K562 (cell line): ENCODE data around the gene TRMT2A. TPM values are rescaled to one million over a fixed set of nuclear protein-coding genes. Genes with fewer than 3 reads are reported as not detected.

ENCODE experiments used
- ATAC-seq: fragments of 200-7000 bp; cut with Tn5 transposase; 3 replicates; pipeline ENCODE4 v1.9.1; 2020; ENCODE audit warnings: moderate library complexity
- BruUV-seq: library from RNA; stranded (reverse); fragments of 400-500 nt; replicated peaks from 2 replicates; lab custom pipeline; 2021; lab: Mats Ljungman, UMichigan
- CTCF ChIA-PET: fragments of 300-600 bp; formaldehyde crosslinking; extraction: SDS; loops from one replicate; lab custom pipeline; 2021; ENCODE audit warnings: low intra/inter-chr PET ratio; lab: Yijun Ruan, JAX
- POLR2A ChIA-PET: fragments of 300-600, 350-650 bp; sonication (Branson Sonifier 250); formaldehyde crosslinking; extraction: SDS; loops from one replicate; lab custom pipeline; 2021; ENCODE audit warnings: antibody characterized with exemption, inconsistent platforms; lab: Yijun Ruan, JAX
- DNase-seq, 4 experiments: peaks; one replicate each; pipeline versions ENCODE4 v3.0.0 to v3.0.0-alpha.2; 2011 to 2018; ENCODE audit warnings: low spot score in 3 of 4, mixed read lengths in 3 of 4; ENCODE audit errors: extremely low read depth in 1 of 4
- FAIRE-seq: peaks from 2 replicates; lab custom pipeline; 2011; peaks lifted over from hg19 to GRCh38; lab: Jason Lieb, UNC
- H2AFZ ChIP-seq: 2 replicates; pipeline ENCODE4 v1.6.0; 2011; ENCODE audit warnings: low read depth, low read length, control low read depth, inconsistent platforms
- H3K27ac ChIP-seq: fragments of 200-600 bp; 3 replicates; pipeline ENCODE4 v1.8.0; 2011; ENCODE audit warnings: low read depth, mild to moderate bottlenecking, control low read depth, inconsistent platforms, low read length, moderate library complexity, mixed read lengths; ENCODE audit errors: extremely low read depth
- H3K27me3 ChIP-seq, 2 experiments: fragments of 300-600 bp in 1 of 2; 2 replicates in 1 of 2; 3 replicates in 1 of 2; pipeline versions ENCODE4 v1.6.0 to v1.8.0; 2011; ENCODE audit warnings: inconsistent platforms in 2 of 2, low read length in 2 of 2, mild to moderate bottlenecking in 1 of 2, mixed read lengths in 1 of 2, moderate library complexity in 1 of 2; ENCODE audit not compliant: control insufficient read depth in 2 of 2, insufficient read depth in 2 of 2
- H3K36me3 ChIP-seq: fragments of 300-600 bp; 3 replicates; pipeline ENCODE4 v1.8.0; 2011; ENCODE audit warnings: mild to moderate bottlenecking, low read length, inconsistent platforms; ENCODE audit not compliant: control insufficient read depth, insufficient read depth
- H3K4me1 ChIP-seq, 2 experiments: fragments of 200-600 bp in 1 of 2; replicated peaks in 1 of 2; 2 replicates in 1 of 2; 3 replicates in 1 of 2; pipeline versions ENCODE4 v1.5.1 to v1.8.0; 2011; ENCODE audit warnings: inconsistent platforms in 2 of 2, low read length in 2 of 2, mild to moderate bottlenecking in 1 of 2, mixed read lengths in 1 of 2, moderate library complexity in 1 of 2; ENCODE audit not compliant: control insufficient read depth in 2 of 2, insufficient read depth in 2 of 2
- H3K4me2 ChIP-seq: 2 replicates; pipeline ENCODE4 v1.6.1; 2011; ENCODE audit warnings: low read length, control low read depth, inconsistent platforms, mixed read lengths; ENCODE audit not compliant: insufficient read depth
- H3K4me3 ChIP-seq: fragments of 200-600 bp; sonication (generic), shearing (Covaris generic); 2 replicates; pipeline ENCODE4 v1.5.1; 2016; ENCODE audit warnings: control low read depth, inconsistent platforms
- H3K79me2 ChIP-seq: fragments of 200-600 bp; 3 replicates; pipeline ENCODE4 v1.8.0; 2011; ENCODE audit warnings: low read length, inconsistent platforms; ENCODE audit not compliant: control insufficient read depth, insufficient read depth
- H3K9ac ChIP-seq, 2 experiments: 2 replicates each; pipeline versions ENCODE4 v1.6.0 to v1.6.1; 2011; ENCODE audit warnings: low read depth in 2 of 2, low read length in 2 of 2, control low read depth in 1 of 2, inconsistent platforms in 1 of 2, mild to moderate bottlenecking in 1 of 2, mixed read lengths in 1 of 2; ENCODE audit not compliant: insufficient read depth in 1 of 2
- H3K9me1 ChIP-seq: one replicate; pipeline ENCODE4 v1.6.0; 2011; ENCODE audit warnings: inconsistent platforms, mild to moderate bottlenecking, low read length, moderate library complexity; ENCODE audit not compliant: control insufficient read depth, insufficient read depth
- H3K9me3 ChIP-seq: replicated peaks from 2 replicates; pipeline ENCODE4 v1.5.1; 2011; ENCODE audit warnings: low read depth, low read length, inconsistent platforms; ENCODE audit not compliant: control insufficient read depth, insufficient read depth
- H4K20me1 ChIP-seq: replicated peaks from 2 replicates; pipeline ENCODE4 v1.6.1; 2011; ENCODE audit warnings: low read length, inconsistent platforms, mixed read lengths; ENCODE audit not compliant: control insufficient read depth, insufficient read depth
- CXXC5 ChIP-seq: fragments of 250-450 bp; sonication (Bioruptor Pico); IDR thresholded peaks from 2 replicates; pipeline ENCODE4 v1.8.0; 2022; ENCODE audit warnings: inconsistent platforms, mild to moderate bottlenecking, moderate library complexity
- E2F3 ChIP-seq: fragments of 250-450 bp; sonication (Bioruptor Pico); IDR thresholded peaks from 2 replicates; pipeline ENCODE4 v1.4.0; 2020; ENCODE audit warnings: mild to moderate bottlenecking
- HDAC1 ChIP-seq, 2 experiments: fragments of 450-650 bp; IDR thresholded peaks; 2 replicates each; pipeline ENCODE4 v1.6.1; 2016 to 2017; ENCODE audit warnings: inconsistent platforms in 1 of 2, mild to moderate bottlenecking in 1 of 2, moderate library complexity in 1 of 2
- RB1 ChIP-seq: fragments of 450-650 bp; IDR thresholded peaks from 2 replicates; pipeline ENCODE4 v1.6.1; 2017; ENCODE audit warnings: low read depth, mild to moderate bottlenecking
- RBFOX2 ChIP-seq: fragments of 200-400 bp; formaldehyde crosslinking; IDR thresholded peaks from 2 replicates; pipeline ENCODE4 v1.6.1; 2017; ENCODE audit warnings: low read depth, mild to moderate bottlenecking, low read length, moderate library complexity
- RBM25 ChIP-seq: fragments of 200-400 bp; formaldehyde crosslinking; IDR thresholded peaks from 2 replicates; pipeline ENCODE4 v1.6.1; 2018; ENCODE audit warnings: low read length, low read depth, moderate library complexity; ENCODE audit not compliant: severe bottlenecking
- SUPT5H ChIP-seq: fragments of 450-650 bp; IDR thresholded peaks from 2 replicates; pipeline ENCODE4 v1.6.1; 2016
- TCF7 ChIP-seq: sonication (generic); IDR thresholded peaks from 2 replicates; pipeline ENCODE4 v1.6.1; 2016; ENCODE audit warnings: antibody characterized with exemption, borderline replicate concordance
- TEAD4 ChIP-seq, 2 experiments: sonication (generic) in 1 of 2; formaldehyde crosslinking in 1 of 2; IDR thresholded peaks; 2 replicates each; pipeline versions ENCODE4 v1.6.1 to v1.8.0; 2012 to 2022; ENCODE audit warnings: borderline replicate concordance in 1 of 2, inconsistent platforms in 1 of 2, low read length in 1 of 2, mild to moderate bottlenecking in 1 of 2, missing genetic modification reagents in 1 of 2
- WHSC1 ChIP-seq: IDR thresholded peaks from one replicate; pipeline ENCODE4 v1.6.1; 2012; ENCODE audit warnings: low read length, control low read depth, inconsistent platforms
- ZNF133 ChIP-seq: fragments of 250-450 bp; sonication (Bioruptor Pico); IDR thresholded peaks from 2 replicates; pipeline ENCODE4 v1.4.0; 2020; ENCODE audit warnings: mild to moderate bottlenecking
- ZNF668 ChIP-seq: fragments of 250-450 bp; sonication (Bioruptor Pico); IDR thresholded peaks from 2 replicates; pipeline ENCODE4 v1.8.0; 2022; ENCODE audit warnings: mild to moderate bottlenecking, inconsistent platforms
- ZNF766 ChIP-seq: fragments of 200-800 bp; sonication (Bioruptor generic); conservative IDR thresholded peaks from 2 replicates; pipeline ENCODE4 v1.6.1; 2016; ENCODE audit warnings: missing genetic modification characterization, missing compliant biosample characterization
- ZNF830 ChIP-seq: fragments of 250-450 bp; sonication (Bioruptor Pico); IDR thresholded peaks from 2 replicates; pipeline ENCODE4 v1.5.0; 2021; ENCODE audit warnings: mild to moderate bottlenecking
- WGBS: fragments of 100-300 bp; shearing (Covaris generic); methylation state at CpG from one replicate; pipeline ENCODE4 v1.1.6; 2016; ENCODE audit warnings: low coverage, mixed read lengths; ENCODE audit not compliant: insufficient coverage; ENCODE audit errors: missing lambda C conversion rate; 5-methylcytosine and 5-hydroxymethylcytosine counted together
- in situ Hi-C: fragments of 300-500 bp; cut with MboI; formaldehyde crosslinking; loops from 4 replicates; pipeline ENCODE4 v1.15.0; 2018; ENCODE audit warnings: inconsistent platforms, mixed read lengths
- intact Hi-C: fragments of 100-400 bp; cut with micrococcal nuclease; formaldehyde crosslinking; loops from 2 replicates; pipeline ENCODE4 v1.14.2; 2022
- polyA plus RNA-seq, 8 experiments: library from polyadenylated mRNA; depleted of rRNA in 4 of 8; stranded (reverse) in 5 of 8; unstranded in 3 of 8; fragments of >200 nt; fragmentation: Nextera tagmentation in 2 of 8; fragmentation: Illumina TruSeq in 1 of 8; extraction: Ambion mirVana in 2 of 8; extraction: Trizol in 1 of 8; gene quantifications; 2 replicates each; pipeline versions ENCODE4 v1.2.1 to v1.2.3, GENCODE V29; 2011 to 2014; ENCODE audit warnings: inconsistent platforms in 1 of 8, missing spikeins in 1 of 8
- total RNA-seq, 7 experiments: library from RNA; depleted of rRNA in 6 of 7; stranded (reverse); fragments of >200 nt in 6 of 7; fragmentation: Illumina TruSeq in 2 of 7; extraction: Trizol in 2 of 7; gene quantifications; 2 replicates each; pipeline versions ENCODE4 v1.2.1 to v1.2.3, GENCODE V29; 2011 to 2021; ENCODE audit warnings: low replicate concordance in 1 of 7
- TF ChIP-seq, protein P1 (sequence below): sonication (generic); formaldehyde crosslinking; IDR thresholded peaks from 2 replicates; pipeline ENCODE4 v1.9.0; 2022; ENCODE audit warnings: mild to moderate bottlenecking, missing genetic modification reagents
- TF ChIP-seq, protein P2 (sequence below): fragments of 450-650 bp; IDR thresholded peaks from 2 replicates; pipeline ENCODE4 v1.7.0; 2016; ENCODE audit warnings: borderline replicate concordance

Gene TRMT2A
- total and polyA plus RNA-seq, 9 of the 15 experiments (the other 6 are each of a cell fraction or from before 2014, with no cell fraction given) = 1.6 to 265 (median 140) TPM

DNA sequence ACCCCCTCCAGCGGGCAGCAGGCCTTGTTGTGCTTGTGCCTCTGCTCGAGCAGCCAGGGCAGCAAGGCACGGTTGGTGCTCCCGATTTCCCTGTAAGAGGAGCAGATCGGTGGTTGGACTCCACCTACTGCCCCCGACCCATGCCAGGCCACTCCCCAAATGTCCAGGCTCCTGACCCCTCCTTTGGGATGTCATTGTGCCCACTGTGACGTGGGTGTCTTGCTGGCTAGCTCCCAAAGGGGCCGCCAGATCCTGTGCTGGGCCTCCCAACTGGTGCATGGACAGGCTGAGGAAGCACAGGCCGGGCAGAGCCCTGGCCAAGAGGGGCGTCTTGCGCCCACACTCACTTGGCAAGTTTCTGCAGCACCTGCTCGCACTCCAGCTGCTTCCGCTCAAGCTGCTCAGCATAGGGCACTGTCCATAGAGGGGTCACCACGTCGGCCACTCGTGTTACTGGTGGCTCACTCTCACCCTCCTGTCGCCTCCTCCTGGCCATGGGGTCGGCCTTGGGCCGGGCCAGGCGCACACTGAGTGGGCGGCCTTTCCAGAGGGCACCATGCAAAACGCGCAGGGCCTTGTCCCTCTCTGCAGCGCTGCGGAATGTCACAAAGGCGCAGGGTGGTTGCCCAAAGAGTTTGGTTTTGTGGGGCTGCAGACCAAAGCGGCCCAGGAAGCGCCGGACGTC lies 1.2 kb downstream of the TRMT2A start, which contains the start of gene RANBP1:
TSS of gene RANBP1 (plus strand) at position 414 of the 685 bp plus-strand sequence. CDS start at position 495, 81 bp downstream.
- peaks cover 25 to 89% of the 10 kb centered on the region in 2 experiments for H3K4me1 ChIP-seq
- peak within 1 kb of the TSS; percentile 94 for H2AFZ ChIP-seq
- BruUV-seq = no TSS peak
- peaks cover 32% of the 10 kb centered on the region for H4K20me1 ChIP-seq
- CTCF ChIA-PET = interaction anchor here (0.6 kb wide), 1 partner anchor 394 kb away, joined by 3 read pairs; no protein-coding TSS in a partner anchor
- peak within 1 kb of the TSS; percentile 97 for H3K4me2 ChIP-seq
- in situ Hi-C loops (loop anchor here (10.0 kb wide), 1 partner anchor 391 kb away; the partner anchor contains the start of gene GP1BB), intact Hi-C loops (loop anchor here (2.0 to 5.0 kb wide), 2 partner anchors 261 to 384 kb away; partner anchors contain the start of genes GNB1L and RTL10)
- peak within 1 kb of the TSS; percentile 95 to 99 for H3K9ac ChIP-seq
- peak within 1 kb of the TSS; percentile 94 for H3K27ac ChIP-seq
- DNase-seq = peak; percentile 68 to 78 (median 72)
- ATAC-seq = peak; percentile 3; the same call in 1 of the 3 replicates
- peaks cover 84% of the 10 kb centered on the region for H3K36me3 ChIP-seq
- H3K27me3 ChIP-seq = no peaks in the 10 kb centered on the region
- peaks cover 63% of the 10 kb centered on the region for H3K79me2 ChIP-seq
- POLR2A ChIA-PET = interaction anchor here (0.6 to 20.7 kb wide), 23 partner anchors 8 to 369 kb away, joined by 3 to 513 read pairs (median 4); partner anchors contain the start of genes TANGO2 and ZDHHC8
- H3K4me3 ChIP-seq = peak within 1 kb of the TSS; percentile 63
- FAIRE-seq = no peak
- H3K9me1 ChIP-seq = no peaks in the 10 kb centered on the region
- no peaks in the 10 kb centered on the region for H3K9me3 ChIP-seq
- 57% methylated on average over 30 of the region's 30 CpGs for WGBS
- TF ChIP-seq, protein P1, sequence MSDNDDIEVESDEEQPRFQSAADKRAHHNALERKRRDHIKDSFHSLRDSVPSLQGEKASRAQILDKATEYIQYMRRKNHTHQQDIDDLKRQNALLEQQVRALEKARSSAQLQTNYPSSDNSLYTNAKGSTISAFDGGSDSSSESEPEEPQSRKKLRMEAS = no peak
- peak; percentile 23 for TF ChIP-seq CXXC5
- no peak for TF ChIP-seq ZNF830 (CRISPR knock-in tag)
- no peak for TF ChIP-seq RB1
- TF ChIP-seq, protein P2, sequence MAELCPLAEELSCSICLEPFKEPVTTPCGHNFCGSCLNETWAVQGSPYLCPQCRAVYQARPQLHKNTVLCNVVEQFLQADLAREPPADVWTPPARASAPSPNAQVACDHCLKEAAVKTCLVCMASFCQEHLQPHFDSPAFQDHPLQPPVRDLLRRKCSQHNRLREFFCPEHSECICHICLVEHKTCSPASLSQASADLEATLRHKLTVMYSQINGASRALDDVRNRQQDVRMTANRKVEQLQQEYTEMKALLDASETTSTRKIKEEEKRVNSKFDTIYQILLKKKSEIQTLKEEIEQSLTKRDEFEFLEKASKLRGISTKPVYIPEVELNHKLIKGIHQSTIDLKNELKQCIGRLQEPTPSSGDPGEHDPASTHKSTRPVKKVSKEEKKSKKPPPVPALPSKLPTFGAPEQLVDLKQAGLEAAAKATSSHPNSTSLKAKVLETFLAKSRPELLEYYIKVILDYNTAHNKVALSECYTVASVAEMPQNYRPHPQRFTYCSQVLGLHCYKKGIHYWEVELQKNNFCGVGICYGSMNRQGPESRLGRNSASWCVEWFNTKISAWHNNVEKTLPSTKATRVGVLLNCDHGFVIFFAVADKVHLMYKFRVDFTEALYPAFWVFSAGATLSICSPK = 0 out of 2 replicates have a peak, but pooled peaks have one; percentile 34
- no peak for TF ChIP-seq ZNF766 (CRISPR knock-in tag)
- TF ChIP-seq ZNF668 (CRISPR knock-in tag) = 0 out of 2 replicates have a peak, but pooled peaks have one; percentile 18
- TF ChIP-seq WHSC1 = peak; percentile 54
- TF ChIP-seq E2F3 (CRISPR knock-in tag) = peak; percentile 11; the same call in 1 of the 2 replicates
- TF ChIP-seq SUPT5H = no peak
- TF ChIP-seq ZNF133 (CRISPR knock-in tag) = no peak
- 0 out of 4 replicates have a peak, but pooled peaks of 1 of the 2 experiments have one; percentile 8 for TF ChIP-seq HDAC1 (IDR thresholded peaks at IDR 0.05)
- peak; percentile 8; the same call in 1 of the 2 replicates for TF ChIP-seq RBFOX2
- peak; percentile 32; the same call in 1 of the 2 replicates for TF ChIP-seq TEAD4 (IDR thresholded peaks at IDR 0.05; ENCODE audit: low read length)
- no peak for TF ChIP-seq TEAD4 (CRISPR knock-in tag; IDR thresholded peaks at IDR 0.05; ENCODE audit: borderline replicate concordance)
- no peak for TF ChIP-seq TCF7
- no peak for TF ChIP-seq RBM25
